Panc1 (cell line): ENCODE data around the gene SLC24A4. TPM values are rescaled to one million over a fixed set of nuclear protein-coding genes. Genes with fewer than 3 reads are reported as not detected.

Experiments used
- ATAC-seq: fragments of 200-7000 bp; cut with Tn5 transposase; 2 replicates; pipeline ENCODE4 v1.9.1; 2020; ENCODE audit warnings: mild to moderate bottlenecking, moderate library complexity
- BruUV-seq: library from RNA; stranded (reverse); fragments of 400-500 nt; replicated peaks from 2 replicates; lab custom pipeline; 2021; lab: Mats Ljungman, UMichigan
- CTCF ChIA-PET: fragments of 300-600 bp; sonication (Branson Sonifier 250); formaldehyde crosslinking; loops from one replicate; lab custom pipeline; 2022; ENCODE audit warnings: antibody characterized with exemption; lab: Charles Lee
- POLR2A ChIA-PET: fragments of 300-600 bp; sonication (Branson Sonifier 250); formaldehyde crosslinking; loops from one replicate; lab custom pipeline; 2022; ENCODE audit warnings: antibody characterized with exemption; lab: Charles Lee
- DNase-seq: peaks from one replicate; pipeline ENCODE4 v3.0.0-alpha.2; 2010; ENCODE audit warnings: low read depth, low spot score
- H3K27ac ChIP-seq: 2 replicates; pipeline ENCODE4 v1.5.1; 2011; ENCODE audit warnings: mild to moderate bottlenecking, low read length, inconsistent platforms
- H3K27me3 ChIP-seq: fragments of 200-500 bp; sonication (Bioruptor generic); 2 replicates; pipeline ENCODE4 v1.6.0; 2014; ENCODE audit warnings: low read length, inconsistent platforms; ENCODE audit not compliant: control insufficient read depth, insufficient read depth
- H3K36me3 ChIP-seq: fragments of 200-500 bp; sonication (Bioruptor generic); 2 replicates; pipeline ENCODE4 v1.5.1; 2014; ENCODE audit warnings: inconsistent platforms, mild to moderate bottlenecking, low read length, moderate library complexity; ENCODE audit not compliant: control insufficient read depth, insufficient read depth
- H3K4me1 ChIP-seq: 2 replicates; pipeline ENCODE4 v1.5.1; 2011; ENCODE audit warnings: inconsistent platforms, mild to moderate bottlenecking, low read length, moderate library complexity; ENCODE audit not compliant: control insufficient read depth, insufficient read depth
- H3K4me3 ChIP-seq, 2 experiments: 2 replicates each; pipeline ENCODE4 v1.5.1; 2011 to 2012; ENCODE audit warnings: low read depth in 2 of 2, low read length in 2 of 2, mild to moderate bottlenecking in 2 of 2, inconsistent platforms in 1 of 2, moderate library complexity in 1 of 2
- H3K9me3 ChIP-seq: fragments of 200-500 bp; sonication (Bioruptor generic); 2 replicates; pipeline ENCODE4 v1.5.1; 2014; ENCODE audit warnings: low read depth, mild to moderate bottlenecking, inconsistent platforms, low read length, moderate library complexity; ENCODE audit not compliant: control insufficient read depth, insufficient read depth
- CTCF ChIP-seq: fragments of 450-650 bp; IDR thresholded peaks from 2 replicates; pipeline ENCODE4 v1.5.1; 2017; ENCODE audit warnings: mild to moderate bottlenecking
- POLR2AphosphoS5 ChIP-seq: IDR thresholded peaks from 2 replicates; pipeline ENCODE4 v1.6.1; 2012; ENCODE audit warnings: mild to moderate bottlenecking, low read depth, low read length, moderate library complexity
- REST ChIP-seq, 2 experiments: IDR thresholded peaks; 2 replicates each; pipeline ENCODE4 v1.6.1; 2011 to 2012; ENCODE audit warnings: low read depth in 2 of 2, control low read depth in 1 of 2, low read length in 1 of 2, mild to moderate bottlenecking in 1 of 2, moderate library complexity in 1 of 2; ENCODE audit not compliant: insufficient read depth in 1 of 2
- SIN3A ChIP-seq: IDR thresholded peaks from 2 replicates; pipeline ENCODE4 v1.6.1; 2012; ENCODE audit warnings: low read depth, mild to moderate bottlenecking, low read length, moderate library complexity, borderline replicate concordance; ENCODE audit not compliant: insufficient read depth
- TCF7L2 ChIP-seq: IDR thresholded peaks from 2 replicates; pipeline ENCODE4 v1.6.1; 2011; ENCODE audit warnings: mild to moderate bottlenecking, low read depth, low read length, inconsistent platforms
- in situ Hi-C: cut with HindIII; loops from 2 replicates; pipeline ENCODE4 v1.10.0; 2016; ENCODE audit warnings: low sequenced_read_pairs, low pct_unique_long_range_greater_than_20kb
- intact Hi-C: fragments of 100-400 bp; cut with micrococcal nuclease; formaldehyde crosslinking; loops from one replicate; pipeline ENCODE4 v1.10.0; 2022; ENCODE audit not compliant: unreplicated experiment
- total RNA-seq: library from RNA; stranded (reverse); gene quantifications from one replicate; pipeline ENCODE4 v1.2.1, GENCODE V29; 2021; ENCODE audit not compliant: unreplicated experiment

SLC24A4 gene
- total RNA-seq, 1 experiment from 2014 or later, result not detected

- no peak for DNase-seq
- H3K36me3 ChIP-seq, result no peaks in the 10 kb centered on the region
- no peak overlapping the region for H3K27ac ChIP-seq
- H3K4me1 ChIP-seq, result peaks cover 2% of the 10 kb centered on the region
- CTCF ChIA-PET, result interaction anchor here (0.5 kb wide), 1 partner anchor 130 kb away, joined by 9 read pairs; no protein-coding TSS in a partner anchor
- POLR2A ChIA-PET, result no interaction called here
- in situ Hi-C loops (no loop called here), intact Hi-C loops (no loop called here)
- H3K4me3 ChIP-seq, result no peak overlapping the region
- no peaks in the 10 kb centered on the region for H3K27me3 ChIP-seq
- no peaks in the 10 kb centered on the region for H3K9me3 ChIP-seq
- TF ChIP-seq POLR2AphosphoS5 (no peak), SIN3A (no peak), TCF7L2 (no peak), REST (IDR thresholded peaks at IDR 0.05; ENCODE audit: insufficient read depth in 1 of 2, low read depth in 2 of 2, low read length in 1 of 2) (no peak), CTCF (no peak)
- no TSS peak for BruUV-seq
- ATAC-seq, result no peak
These were observed 193.5 kb downstream of the SLC24A4 start for GRCh38 chr14:92516344-92516965.

- H3K27me3 ChIP-seq, result no peaks in the 10 kb centered on the region
- no peaks in the 10 kb centered on the region; the same call in 1 of the 2 replicates for H3K4me1 ChIP-seq
- no TSS peak for BruUV-seq
- no peak overlapping the region for H3K4me3 ChIP-seq
- no peaks in the 10 kb centered on the region for H3K36me3 ChIP-seq
- H3K9me3 ChIP-seq, result no peaks in the 10 kb centered on the region
- ChIA-PET CTCF (no interaction called here), POLR2A (no interaction called here)
- ATAC-seq, result no peak
- in situ Hi-C loops (no loop called here), intact Hi-C loops (no loop called here)
- TF ChIP-seq TCF7L2 (no peak), POLR2AphosphoS5 (no peak), REST (IDR thresholded peaks at IDR 0.05; ENCODE audit: insufficient read depth in 1 of 2, low read depth in 2 of 2, low read length in 1 of 2) (no peak), SIN3A (no peak), CTCF (no peak)
- H3K27ac ChIP-seq, result no peak overlapping the region
- DNase-seq, result no peak
These were observed 194.1 kb downstream of the SLC24A4 start for GRCh38 chr14:92516966-92517506.
